NCI-H82 treated with DMSO at 0.1 percent for 48 hours (cell line): ENCODE results near the gene NEMP2.
"Not testable (repeated sequence)": the region's sequence is repeated elsewhere in the genome, so short reads cannot be mapped to it uniquely, and the experiment has no call there.

Experiments used
- DNase-seq: peaks from one replicate; lab custom pipeline; 2025; ENCODE audit not compliant: unreplicated experiment; lab: John Stamatoyannopoulos, UW

Gene NEMP2

DNA sequence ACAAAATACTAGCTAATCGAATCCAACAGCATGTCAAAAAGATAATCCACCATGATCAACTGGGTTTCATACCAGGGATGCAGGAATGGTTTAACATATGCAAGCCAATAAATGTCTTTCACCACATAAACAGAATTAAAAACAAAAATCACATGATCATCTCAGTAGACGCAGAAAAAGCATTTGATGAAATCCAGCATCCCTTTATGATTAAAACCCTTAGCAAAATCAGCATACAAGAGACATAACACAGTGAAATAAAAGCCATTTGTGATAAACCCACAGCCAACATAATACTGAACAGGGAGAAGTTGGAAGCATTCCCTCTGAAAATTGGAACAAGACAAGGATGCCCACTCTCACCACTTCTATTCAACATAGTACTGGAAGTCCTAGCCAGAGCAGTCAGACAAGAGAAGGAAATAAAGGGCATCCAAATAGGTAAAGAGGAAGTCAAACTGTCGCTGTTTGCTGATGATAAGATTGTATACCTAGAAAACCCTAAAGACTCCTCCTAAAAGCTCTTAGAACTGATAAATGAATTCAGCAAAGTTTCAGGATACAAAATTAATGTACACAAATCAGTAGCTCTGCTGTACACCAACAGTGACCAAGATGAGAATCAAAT is 39.8 kb downstream of the NEMP2 start:
- not testable (repeated sequence) for DNase-seq

DNA sequence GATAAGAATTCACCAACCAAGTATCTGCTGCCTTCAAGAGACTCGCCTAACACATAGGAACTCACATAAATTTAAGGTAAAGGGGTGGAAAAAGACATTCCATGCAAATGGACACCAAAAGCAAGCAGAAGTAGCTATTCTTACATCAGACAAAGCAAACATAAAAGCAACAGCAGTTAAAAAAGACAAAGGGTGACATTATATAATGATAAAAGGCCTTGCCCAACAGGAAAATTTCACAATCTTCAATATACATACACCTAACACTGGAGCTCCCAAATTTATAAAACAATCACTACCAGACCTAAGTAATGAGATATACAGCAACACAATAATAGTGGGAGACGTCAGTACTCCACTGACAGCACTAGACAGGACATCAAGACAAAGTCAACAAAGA is 41.4 kb downstream of the NEMP2 start:
- DNase-seq, result no peak

DNA sequence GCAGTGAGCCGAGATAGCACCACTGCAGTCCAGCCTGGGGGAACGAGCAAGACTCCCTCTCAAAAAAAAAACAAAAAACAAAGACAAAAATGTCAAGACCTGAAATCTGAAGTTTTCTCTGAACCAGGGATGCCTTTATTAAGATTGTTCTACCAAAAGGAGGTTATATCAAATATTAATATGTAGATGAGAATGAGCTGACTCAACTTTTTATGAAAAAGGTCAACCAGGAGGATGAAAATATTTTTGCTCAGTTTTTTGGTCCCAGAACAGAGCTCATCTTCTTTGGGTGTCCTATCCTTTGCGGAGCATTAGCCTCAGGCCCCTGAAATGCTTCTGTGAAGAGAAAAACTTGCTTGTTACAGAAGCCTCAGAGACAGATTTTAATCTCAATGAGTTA is 44.0 kb downstream of the NEMP2 start:
- DNase-seq, result no peak

DNA sequence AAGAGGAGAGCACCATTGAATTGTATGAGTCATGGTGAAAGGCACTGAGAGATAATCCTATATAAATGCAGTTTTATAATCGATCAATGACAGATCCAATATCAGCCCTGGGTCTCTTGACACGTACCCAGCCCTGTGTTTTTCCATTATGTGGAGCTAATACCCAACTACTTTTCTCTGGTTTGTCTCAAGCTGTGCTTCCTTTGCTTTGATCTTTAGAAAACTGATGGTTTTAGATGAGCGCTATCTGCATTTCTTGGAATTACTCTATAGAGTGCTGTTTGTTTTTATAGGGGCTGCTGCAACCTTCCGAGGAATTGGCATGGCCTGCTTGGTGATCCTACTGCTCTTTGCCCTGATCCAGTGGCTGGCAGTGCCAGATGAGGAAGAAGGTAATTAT is 45.0 kb downstream of the NEMP2 start:
- no peak for DNase-seq

DNA sequence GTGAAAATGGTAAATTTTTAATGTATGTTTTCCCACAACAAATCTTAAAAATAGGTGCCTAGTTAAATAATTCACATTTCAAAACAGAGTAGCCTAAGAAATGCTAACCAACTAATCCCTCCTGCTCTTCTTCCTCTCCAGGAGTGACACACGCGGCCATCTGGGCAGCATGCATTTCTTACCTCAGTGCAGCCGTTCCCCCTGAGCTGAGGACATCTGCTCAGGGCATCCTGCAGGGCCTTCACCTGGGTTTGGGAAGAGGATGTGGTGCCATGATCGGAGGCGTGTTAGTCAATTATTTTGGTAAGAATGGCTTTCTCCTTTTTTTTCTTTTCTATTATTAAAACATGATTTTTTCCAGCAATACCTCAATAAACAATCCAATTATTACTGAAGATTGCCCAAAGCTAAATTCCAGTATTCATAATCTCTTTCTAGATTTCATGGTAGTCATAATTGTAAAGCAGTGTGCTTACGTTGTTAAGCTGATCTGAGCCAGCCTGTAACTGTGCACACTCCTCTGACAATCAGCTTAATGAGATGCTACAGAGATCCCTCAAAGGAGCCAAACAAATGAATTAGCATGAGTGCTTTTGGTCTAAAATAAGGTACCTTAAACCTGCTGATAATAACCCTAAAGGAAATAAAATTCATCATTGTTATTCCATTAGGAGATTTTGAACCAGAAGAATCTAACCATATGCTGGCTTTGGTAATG is 45.8 kb downstream of the NEMP2 start:
- peak; percentile 73 for DNase-seq

DNA sequence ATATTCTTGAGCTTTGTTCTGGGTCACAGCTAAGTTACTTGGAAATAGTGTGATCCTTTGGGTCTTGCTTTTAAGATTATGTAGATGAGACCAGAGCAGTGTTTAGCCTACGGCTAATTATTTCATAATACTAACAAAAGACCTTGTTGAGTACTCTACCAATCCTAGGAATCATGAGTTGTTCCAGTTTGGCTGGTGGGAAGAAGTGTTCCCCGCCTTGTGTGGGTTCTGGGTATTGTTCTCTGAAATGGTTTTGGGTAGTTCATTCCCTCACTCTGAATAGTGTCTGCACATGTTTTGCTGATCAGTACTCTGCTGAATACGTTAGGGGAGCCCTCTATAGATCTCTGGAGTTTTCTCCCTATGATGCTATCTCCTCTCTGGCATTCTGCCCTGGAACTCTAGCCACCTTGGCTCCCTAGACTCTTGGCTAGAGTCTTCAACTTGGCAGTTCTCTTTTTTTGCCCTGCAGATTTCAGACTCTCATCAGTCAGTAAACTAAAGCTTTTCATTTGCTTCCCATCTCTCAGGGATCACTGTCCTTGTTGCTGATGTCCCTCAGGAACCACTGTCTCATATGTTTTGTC is 48.4 kb downstream of the NEMP2 start:
- DNase-seq, result no peak

DNA sequence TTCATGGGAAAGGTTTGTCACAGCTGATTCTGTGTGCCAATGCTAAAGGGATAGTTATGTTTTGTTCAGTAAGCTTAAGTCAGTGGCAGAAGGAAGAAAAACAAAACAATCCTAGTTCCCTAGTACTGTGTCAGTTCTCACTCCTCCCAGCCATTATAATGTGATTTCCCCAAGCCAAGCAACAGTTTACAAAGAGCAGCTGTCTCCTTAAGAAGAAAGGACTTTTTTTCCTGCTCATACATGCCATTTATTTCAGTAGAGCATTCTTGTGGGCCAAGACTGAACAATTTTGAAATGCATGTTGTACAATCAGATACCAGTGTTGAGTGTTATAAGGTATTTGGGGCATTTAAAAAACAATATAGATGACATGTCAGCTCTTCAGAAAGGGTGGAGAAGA is 52.1 kb downstream of the NEMP2 start:
- no peak for DNase-seq

DNA sequence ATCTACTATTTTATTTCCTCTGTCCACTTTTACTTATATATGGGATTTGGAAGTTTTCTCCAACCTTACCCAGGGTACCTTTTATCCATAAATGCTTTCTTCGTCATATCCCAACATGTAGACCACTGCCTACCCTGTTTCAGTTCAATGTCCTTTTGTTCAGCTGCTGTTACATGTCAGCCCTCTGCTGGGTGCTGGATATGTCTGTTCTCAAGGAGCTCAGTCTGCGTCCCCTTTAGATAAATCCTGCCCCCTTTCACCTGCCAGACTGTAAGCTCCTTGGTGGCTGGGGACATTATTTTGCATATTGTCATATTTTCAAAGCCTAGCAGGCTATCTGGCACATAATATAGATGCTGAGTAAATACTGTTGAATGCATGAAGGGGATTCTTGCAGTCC is 53.2 kb downstream of the NEMP2 start:
- DNase-seq, result no peak

DNA sequence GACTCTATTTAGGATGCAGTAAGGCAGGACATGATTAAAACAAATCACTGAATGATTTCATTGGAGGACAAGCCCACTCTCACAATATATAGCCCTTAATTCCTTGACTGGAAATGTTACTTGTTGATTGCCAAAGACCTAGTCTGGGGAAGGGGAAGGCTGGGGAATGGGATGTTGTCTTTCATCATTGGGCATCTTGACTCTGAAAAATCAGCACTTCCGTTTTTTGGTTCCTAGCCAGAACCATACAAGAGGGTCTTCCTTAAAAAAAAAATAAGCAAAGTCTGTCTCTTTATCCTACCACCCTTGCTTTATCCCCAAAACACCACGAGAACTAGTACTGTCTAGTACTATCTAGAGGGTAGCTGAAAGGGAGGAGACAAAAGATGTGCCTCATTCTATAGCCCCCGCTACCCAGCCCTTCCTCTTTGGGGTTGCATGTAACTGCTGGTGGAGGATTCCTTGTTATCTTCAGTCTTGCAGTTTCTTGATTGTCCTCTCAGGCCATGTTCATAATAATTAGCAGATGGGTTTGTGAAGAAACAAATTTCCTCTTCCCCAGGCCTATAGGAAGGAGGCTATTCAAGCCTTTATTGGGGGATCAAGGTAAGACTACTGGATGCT is 55.8 kb downstream of the NEMP2 start:
- no peak for DNase-seq

DNA sequence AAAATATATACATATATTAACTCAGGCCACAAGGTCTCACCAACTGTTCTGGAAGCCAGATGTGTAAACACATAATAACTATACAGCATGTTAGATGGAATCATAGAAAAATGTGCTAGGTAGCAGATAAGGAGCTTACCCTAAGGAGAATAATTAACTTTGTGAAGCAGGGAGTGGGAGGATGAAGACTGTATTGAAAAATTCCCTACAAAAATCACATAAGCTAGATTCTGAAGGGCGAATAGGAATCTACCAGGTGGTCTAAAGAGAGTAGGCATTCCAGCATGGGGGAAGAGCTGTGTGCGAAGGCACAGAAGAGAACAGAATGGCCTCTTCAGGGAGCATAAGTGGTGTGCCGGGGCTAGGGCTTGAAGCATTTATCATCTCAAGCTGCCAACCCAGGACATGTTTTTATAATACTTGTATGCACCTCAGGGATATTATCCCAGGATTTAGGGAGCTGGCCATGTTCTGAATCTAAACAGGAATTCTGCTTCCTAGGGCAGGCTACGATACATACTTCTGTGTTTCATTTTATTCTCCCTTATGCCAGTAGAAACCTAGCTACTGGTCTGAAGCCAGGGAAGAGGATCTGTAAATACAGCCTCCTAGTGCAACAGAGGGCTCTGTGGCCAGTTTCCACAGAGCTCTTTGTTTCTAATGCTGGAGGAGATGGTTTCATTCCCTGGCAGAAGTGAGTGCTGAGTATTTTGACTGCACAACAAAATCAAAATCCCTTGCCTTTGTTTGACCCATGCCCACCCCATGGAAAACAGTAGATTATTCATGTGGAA is 56.7 kb downstream of the NEMP2 start:
- peak; percentile 23 for DNase-seq

DNA sequence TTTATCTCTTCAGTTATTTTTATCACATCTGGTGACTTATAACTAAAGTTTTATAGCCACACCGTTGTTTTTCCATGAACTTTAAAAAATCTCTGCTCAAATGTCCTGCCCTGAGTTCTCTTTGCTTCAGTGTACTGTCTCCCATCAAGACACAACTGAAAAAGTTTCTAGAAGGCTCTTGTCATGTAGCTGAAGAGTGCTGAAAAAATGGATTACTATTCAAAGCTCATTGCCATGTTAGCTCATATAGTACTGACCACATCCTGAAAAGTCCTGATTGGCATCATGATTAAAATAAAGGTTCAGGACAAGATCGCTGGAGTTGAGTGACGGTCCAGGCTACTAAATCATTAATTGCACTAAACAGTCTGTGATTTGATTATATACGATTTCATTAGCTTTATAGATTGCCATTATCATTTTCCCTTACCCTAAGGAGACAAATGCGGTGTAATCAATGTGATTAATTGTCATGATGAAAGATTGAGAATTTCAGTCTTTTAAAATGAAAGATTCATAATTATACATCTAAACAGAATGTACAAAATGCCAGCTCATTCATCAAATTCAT is 64.2 kb downstream of the NEMP2 start:
- DNase-seq, result no peak

DNA sequence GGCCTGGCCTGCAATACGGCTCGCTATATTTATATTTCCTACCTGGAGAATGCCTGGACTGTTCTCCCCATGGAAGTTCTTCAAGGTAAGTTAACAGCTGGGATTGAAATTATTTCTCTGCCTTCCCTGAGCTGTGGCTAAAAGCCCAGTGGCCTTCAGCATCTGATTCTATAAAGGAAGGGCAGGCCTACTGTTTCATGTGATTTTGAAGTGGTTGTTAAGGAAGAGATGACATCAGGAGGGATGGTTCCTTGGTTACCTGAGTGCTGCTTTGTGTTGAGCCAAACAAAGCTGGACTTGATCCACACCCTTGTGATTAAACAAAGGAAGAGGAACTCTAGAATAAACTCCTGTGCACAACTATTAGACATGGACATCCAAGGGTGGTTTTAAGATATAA is 64.8 kb downstream of the NEMP2 start:
- no peak for DNase-seq

DNA sequence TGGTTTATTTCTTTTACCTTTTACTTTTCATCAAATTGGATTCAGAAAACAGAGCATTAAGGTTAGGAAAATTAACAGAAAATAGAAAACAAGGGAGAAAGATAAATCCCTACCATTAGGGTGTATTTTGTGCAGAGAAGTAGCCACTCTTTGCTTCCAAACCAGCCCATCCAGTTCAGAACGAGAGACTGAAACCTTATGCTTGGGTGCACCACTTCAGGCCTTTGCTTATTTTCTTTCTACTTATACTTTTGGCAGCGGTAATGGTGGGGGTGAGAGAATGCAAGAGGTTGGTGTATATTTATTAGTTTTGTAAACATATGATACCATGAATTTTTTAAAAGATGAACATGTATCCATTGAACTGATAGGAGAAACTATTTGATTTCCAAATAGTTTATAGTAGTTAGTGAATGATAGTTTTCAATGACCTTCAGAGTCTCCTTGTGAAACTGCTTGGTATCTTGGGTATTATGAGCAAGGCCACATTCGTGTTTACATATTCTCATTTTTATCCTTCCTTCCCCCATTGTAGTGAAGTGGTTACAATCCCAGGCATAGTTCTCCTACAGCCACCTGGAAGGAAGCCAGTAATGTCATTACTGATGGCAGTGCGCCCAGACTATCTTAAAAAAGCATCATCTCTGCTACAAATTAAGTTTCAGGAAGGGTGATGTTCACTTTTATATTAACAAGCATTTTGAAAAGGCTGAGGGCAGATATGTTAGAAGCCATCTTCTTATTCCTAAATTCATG is 65.5 kb downstream of the NEMP2 start:
- peak; percentile 55 for DNase-seq

DNA sequence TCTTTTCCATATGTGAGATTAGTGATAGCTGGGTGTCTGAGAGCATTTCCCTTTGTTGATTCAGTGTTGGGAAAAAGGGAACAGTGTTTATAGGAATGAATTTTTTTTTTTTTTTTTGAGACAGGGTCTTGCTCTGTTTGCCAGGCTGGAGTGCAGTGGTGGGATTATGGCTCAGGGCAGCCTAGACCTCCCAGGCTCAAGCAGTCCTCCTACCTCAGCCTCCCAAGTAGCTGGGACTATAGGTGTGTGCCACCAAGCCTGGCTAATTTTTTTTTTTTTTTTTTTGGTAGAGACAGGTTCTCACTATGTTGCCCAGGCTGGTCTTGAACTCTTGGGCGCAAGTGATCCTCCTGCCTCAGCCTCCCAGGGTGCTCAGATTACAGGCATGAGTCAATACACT is 66.2 kb downstream of the NEMP2 start:
- DNase-seq, result not testable (repeated sequence)

DNA sequence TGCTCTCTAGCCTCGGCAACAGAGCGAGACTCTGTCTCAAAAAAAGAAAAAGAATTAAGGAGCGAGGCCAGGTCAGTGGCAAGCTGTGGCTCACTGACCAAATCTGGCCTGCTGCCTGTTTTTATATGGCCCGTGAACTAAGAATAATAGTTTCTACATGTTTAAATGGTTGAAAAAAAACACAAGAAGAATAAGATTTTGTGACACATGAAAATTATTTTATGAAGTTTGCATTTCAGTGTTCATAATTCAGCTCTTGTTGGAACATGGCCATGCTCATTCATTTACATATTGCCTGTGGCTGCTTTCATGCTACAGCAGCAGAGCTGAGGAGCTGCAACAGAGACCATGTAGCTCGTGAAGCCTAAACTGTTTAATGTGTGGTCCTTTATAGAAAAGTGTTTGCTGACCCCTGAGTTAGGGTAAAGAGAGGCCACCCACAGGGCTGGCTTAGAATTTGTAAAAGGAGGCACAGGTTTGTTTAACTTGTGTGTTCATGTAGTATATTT is 66.9 kb downstream of the NEMP2 start:
- DNase-seq, result no peak

DNA sequence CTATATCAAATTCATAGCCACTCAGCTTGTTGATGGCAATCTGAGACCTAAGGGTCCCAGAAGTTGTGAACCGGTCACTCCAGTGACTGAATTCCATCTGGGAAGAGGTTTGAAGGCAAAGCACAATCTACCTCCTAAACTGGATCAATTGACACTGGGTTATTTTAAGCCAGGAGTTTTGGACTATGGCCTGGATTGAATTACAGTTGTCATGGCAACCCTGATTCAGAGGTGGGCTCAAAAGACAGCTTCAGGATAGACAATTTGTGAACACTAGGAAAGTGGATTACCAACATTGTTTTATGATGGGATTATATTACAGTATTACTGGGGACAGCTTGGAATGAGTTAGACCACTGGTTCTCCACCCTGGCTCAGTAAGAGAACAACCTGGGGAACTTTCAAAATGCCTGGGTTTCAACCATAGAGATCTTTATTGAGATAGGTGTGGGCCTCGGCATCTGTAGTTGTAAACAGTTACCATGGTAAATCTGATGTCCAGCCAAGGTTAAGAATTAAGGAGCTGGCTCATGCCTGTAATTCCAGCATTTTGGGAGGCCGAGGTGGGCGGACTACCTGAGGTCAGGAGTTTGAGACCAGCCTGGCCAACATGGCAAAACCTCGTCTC is 67.6 kb downstream of the NEMP2 start:
- DNase-seq, result peak; percentile 86

DNA sequence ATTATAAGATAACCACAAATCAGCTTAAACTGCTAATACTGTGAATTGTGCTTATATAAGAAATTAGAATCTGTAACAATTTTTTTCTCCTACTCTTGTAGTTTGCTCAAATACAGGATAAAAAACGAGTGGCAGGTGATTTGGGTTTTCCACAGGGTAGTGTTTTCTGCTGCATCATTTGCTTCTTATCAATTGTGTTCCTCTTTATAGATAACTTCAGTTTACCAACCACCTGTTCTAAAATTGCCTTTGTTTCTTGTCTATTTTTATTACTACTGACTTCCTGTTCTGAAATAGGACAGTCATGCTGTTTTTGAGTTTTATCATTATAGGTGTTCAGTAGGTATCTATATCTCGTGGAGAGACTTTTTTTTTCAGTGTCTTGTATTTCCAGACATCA is 69.5 kb downstream of the NEMP2 start:
- DNase-seq, result no peak

DNA sequence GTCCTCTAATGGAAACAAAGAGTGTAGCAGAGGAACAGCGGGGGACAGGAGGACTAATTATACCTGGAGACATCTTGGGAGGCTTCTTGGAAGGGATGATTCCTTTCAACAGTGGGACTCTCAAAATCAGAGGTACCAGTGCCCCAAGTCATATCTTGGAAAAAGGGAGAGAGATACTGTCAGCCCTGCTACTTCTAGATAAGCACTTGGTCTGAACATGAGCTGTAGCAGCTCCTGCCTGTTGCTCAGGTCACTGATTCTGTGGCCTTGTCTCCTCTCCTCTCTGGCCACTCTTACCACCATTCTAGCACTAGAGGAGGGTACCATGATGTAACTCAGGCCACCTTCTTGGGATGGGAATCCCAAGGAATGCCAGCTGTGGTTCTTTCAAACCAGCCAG is 71.9 kb downstream of the NEMP2 start:
- DNase-seq, result no peak

DNA sequence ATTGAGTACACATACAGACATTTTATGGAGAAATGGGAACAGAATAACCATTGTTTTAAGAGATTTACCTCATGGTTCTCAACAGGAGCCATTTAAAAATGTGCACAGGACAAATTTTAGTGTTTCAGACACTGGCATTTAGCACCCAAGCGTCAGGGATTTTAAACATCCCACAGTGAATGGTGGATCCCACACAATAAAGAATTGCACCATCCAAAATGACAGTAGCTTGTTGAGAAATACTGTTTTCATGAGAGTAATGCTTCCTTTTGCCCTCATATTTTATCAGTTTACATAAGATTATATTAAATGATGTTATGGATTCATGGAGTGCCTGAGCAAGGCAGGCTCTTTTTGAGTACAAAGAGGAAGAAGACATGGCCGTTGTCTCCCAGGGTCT is 72.3 kb downstream of the NEMP2 start:
- no peak for DNase-seq

DNA sequence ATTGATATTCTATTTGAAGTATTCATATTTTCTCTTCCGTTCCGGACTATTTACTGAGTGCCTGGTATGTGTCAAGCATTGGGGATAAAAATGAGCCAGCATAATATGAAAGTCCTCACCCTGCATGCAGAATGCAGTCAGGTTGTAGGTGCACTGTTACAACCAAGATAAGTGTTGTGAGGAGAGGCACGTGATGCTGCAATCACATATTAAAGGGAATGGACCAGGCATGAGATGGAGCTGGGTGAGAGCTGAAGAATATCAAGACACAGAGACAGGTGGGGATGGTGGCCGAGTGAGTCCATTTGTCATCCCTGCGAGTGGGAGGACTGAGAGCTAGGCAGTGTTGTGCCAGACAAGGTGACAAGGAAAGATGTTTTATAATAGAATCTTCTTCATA is 74.0 kb downstream of the NEMP2 start:
- no peak for DNase-seq
